ENCODE results near the gene TRPV6.

The TRPV6 gene

DNA sequence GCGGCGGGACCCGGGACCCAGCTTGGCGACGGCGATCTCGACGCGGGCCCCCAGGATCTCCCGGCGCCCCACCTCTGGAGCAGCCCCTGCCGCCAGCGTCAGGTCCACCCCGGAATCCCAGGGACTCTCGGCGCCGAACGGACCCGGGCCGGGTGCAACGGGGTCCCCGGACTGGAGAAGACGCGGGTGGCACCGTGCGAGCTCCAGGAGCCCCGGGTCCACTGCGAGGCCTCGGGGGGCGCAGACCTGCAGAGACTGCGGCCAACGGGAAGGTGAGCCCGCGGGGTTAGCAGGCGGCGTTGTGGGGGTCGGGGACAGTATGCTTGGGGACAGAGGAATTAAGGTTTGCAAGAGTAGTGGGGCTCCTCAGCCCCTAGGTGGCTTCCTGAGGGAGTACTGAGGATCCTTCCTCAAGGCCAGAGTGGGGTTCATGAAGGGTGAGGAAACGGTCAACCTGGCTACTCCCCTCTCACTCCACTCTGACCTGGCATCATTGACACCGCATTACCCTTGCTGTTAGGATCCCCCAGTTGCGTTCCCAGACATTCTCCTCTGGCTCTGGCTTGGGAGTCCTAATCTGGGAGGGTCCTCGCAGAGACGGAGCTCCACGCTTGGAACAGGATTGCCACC, 30.3 kb downstream of the TRPV6 start:
- no peak for DNase-seq (ENCODE audit: low read depth in 3 of 3, low spot score in 1 of 3)

GRCh38 chr7:142854372-142855113, 31.0 kb downstream of the TRPV6 start, which contains the start of gene EPHB6:
Gene EPHB6 (plus strand): TSS chr7:142855076. CDS start chr7:142863228, 8,152 bp downstream.
- DNase-seq (ENCODE audit: low read depth in 3 of 3, low spot score in 1 of 3) = peak in 2 of 3 donors; percentile 18 to 34

DNA sequence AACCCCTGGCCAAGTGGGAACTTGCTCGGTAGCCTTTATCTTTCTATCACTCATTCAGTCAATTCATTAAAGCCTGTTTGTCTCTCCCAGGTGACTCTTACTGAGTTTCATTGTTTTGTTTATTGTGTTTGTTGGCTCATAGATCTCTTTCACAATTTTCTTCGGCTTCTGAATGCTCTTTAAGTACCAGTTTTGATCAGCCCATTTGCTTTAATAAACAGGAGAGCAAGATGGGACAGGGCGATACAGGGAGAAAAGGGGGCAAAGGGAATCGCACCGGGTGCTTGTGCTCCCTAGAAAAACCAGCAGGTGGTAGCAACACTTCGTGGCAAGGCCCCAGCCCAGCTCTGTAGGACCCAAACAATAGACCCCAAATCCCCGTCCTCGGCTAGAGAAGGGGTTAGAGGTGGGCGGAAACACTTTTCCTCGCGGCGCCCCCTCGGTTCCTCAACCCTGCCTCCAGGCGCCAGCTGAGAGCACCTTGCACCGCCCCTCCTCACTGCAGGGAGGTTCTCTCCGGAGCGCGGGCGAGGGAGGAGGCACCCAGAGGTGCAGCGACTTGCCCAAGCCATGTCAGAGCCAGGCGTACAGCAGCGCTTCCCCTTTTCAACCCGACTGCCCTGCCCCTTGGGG, 31.7 kb downstream of the TRPV6 start:
- peak in 2 of 3 donors; percentile 35 to 37 for DNase-seq (ENCODE audit: low read depth in 3 of 3, low spot score in 1 of 3)

- no peak for DNase-seq (ENCODE audit: low read depth in 3 of 3, low spot score in 1 of 3)
Observed at GRCh38 chr7:142851919-142852318, 33.6 kb downstream of the TRPV6 start.

GRCh38 chr7:142851269-142851668, 34.3 kb downstream of the TRPV6 start:
- DNase-seq (ENCODE audit: low read depth in 3 of 3, low spot score in 1 of 3) = no peak

DNA sequence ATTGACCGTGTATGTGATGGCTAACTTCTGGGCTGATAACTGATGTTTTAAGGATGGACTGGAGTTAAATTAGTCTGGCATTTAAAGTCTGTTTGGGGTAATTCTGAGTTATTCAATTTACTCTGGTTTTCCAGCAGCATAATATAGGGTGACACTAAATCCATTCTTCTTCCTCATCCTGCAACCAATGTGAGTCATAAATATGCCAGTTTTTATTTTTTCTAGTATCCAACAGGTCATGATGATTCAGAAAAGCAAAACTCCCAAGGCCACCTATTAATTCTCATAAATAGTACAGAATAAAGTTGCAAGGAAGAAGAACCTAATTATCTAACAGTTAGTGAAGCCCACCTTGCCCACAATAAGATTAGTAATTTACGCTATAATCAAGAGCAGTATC, 38.2 kb downstream of the TRPV6 start:
- DNase-seq (ENCODE audit: low read depth in 3 of 3, low spot score in 1 of 3) = no peak

DNA sequence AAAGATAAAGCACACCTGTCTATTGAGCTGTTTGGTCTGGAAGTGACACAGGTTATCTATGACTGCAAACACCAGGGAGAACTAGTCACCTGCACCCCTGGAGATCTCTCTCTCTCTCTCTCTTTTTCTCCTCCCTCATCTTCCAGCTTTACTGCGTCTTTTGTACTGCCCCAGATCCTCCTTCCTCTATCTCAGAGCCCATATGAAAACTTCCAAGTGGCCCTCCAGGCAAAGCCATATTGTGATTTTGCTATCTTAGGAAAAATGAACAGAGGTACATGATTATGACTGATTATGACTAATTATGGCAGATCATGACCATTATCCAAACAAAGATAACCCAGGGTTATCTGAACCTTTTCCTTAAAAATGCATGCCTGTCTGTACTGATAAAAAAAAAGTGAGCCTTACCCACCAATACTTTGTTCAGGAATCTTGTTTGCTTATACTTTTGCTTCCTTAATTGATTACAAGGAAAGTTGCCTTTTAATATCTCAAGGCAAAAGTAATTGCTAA, 43.2 kb downstream of the TRPV6 start:
- no peak for DNase-seq (ENCODE audit: low read depth in 3 of 3, low spot score in 1 of 3)

DNA sequence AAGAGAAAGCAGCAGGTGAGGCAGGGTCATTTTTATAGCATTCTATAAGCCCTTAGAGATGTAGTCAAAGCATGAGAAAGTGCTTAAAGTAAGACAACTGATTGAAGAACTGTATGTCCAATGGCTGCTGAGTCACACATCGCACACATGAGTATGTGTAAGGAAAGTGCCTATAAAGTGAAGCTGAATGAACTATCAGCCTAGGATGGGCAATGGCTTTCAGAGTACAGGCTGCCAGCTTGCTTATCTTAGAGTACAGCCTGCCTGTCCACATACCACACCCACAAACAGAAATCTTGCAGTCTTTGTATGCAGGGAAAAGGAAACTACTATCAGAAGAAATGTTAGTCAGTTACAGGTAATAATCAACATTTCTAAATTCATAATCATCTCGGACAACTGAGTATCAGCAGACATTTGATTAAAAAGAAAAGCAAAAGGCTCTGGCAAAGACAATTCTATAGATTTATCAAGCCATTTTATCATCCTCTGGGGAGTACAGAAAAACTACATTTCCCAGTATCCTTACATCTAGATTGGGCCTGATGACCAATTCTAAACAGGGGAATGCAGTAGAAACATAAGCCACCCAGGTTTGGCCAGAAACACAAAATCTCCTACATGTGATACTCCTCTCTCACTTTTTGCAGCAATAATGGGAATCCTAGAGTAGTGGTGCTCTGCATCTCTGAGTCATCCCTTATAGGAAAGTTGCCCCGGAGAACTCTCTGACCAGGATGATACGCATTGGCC, 46.9 kb downstream of the TRPV6 start:
- no peak for DNase-seq (ENCODE audit: low read depth in 3 of 3, low spot score in 1 of 3)

DNA sequence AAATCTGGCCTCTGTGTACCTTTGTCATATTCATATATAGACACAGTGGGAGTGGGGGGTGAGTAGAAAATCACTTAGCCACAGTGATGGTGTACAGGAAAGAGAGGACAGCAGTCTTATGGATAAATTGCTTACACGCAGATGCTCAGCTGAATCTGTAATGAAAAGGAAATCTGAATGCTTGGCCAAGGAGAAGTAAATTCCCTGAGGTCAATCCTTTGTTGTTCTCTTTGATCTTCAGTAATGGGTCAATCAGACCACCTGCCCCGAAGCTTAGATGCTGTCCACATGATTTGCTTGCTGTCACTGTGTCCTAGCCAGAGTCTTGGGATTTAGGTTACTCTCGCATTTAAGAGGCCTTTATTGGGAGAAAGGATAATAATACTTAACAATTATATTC, 49.1 kb downstream of the TRPV6 start:
- no peak for DNase-seq (ENCODE audit: low read depth in 3 of 3, low spot score in 1 of 3)

- DNase-seq (ENCODE audit: low read depth in 3 of 3, low spot score in 1 of 3) = no peak
Observed at GRCh38 chr7:142835487-142835886, 50.1 kb downstream of the TRPV6 start.

- DNase-seq (ENCODE audit: low read depth in 3 of 3, low spot score in 1 of 3) = no peak
Observed at GRCh38 chr7:142833174-142834048, 52.1 kb downstream of the TRPV6 start.

DNA sequence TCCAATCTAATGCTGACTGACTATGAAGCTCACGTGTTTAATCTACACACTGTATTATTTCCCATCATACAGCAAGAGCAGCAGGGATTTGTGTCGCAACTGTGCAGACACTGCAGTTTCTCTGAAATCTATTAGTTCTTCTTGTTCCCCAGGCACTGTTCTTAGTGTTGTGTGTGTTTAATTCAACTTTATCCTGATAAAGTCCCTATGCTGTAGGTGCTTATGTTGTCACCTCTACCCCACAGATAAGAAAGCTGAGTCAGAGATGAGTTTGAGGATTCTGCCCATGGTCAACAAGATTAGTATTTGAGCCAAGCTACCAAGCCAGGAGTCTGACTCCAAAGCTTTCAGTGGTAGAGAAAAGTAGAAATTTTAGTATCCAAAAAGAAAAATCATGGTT, 53.1 kb downstream of the TRPV6 start:
- no peak for DNase-seq (ENCODE audit: low read depth in 3 of 3, low spot score in 1 of 3)

DNA sequence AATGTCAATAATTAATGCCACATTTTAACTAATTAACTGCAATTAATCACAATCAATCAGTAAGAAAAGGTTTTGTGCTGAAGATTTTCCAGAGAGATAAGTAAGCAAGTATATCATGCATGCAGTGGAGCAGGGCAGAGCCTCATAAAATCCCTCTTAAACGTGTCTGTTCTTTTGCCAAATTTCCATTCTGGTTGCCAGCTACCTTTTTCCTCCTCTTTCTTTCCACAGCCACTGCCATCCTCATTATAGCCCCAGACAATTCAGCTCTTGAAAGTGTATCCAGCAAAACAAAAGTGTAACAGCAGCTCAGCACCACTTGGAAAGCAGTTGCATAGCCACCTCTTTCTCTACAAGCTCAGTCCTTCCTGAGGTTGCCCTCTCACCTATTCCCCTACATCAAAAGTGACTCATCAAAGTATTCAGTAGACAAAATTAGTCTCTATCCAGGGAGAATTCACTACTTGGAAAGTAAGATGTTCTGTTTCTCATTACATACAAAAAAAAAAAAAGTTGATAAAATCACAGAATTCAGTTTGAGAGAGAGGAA, 57.5 kb downstream of the TRPV6 start:
- no peak for DNase-seq (ENCODE audit: low read depth in 3 of 3, low spot score in 1 of 3)

DNA sequence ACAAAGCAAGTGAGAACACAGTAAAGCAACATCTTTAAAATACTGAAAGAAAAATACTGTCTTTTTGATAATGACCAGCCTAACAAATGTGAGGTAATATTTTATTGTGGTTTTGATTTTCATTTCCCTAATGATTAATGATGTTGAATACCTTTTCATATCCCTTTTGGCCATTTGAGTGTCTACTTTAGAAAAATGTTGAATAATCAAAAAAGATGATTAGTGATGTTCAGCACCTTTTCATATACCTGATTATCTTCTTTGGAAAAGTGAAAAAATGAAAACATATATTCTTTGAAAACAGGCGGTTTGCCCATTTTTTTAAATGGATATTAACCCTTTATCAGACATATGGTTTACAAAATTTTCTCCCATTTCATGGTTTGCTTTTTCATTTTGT, 62.8 kb downstream of the TRPV6 start:
- no peak for DNase-seq (ENCODE audit: low read depth in 3 of 3, low spot score in 1 of 3)

All from stimulated activated CD4-positive, alpha-beta T cell treated with anti-CD3 and anti-CD28 coated beads, TNF-alpha, amount 100 ng/mL, for 1 hour (primary cell).